D341Med (cell line): ENCODE measurements around the gene PIGR.

Experiments
- DNase-seq: peaks from one replicate; pipeline ENCODE4 v3.0.0; 2012; ENCODE audit warnings: low spot score

The PIGR gene

GRCh38 chr1:206958144-206958543, 11.9 kb upstream of the PIGR start:
- no peak for DNase-seq

- no peak for DNase-seq
These were observed 11.4 kb upstream of the PIGR start for GRCh38 chr1:206957639-206958038.

- no peak for DNase-seq
These were observed 9.5 kb upstream of the PIGR start for GRCh38 chr1:206955476-206956451.

- no peak for DNase-seq
These were observed 8.4 kb upstream of the PIGR start for GRCh38 chr1:206954459-206955342.

- DNase-seq, result no peak
These were observed 7.4 kb upstream of the PIGR start for GRCh38 chr1:206953626-206954025.

GRCh38 chr1:206953126-206953525, 6.9 kb upstream of the PIGR start:
- no peak for DNase-seq

- no peak for DNase-seq
These were observed 5.9 kb upstream of the PIGR start for GRCh38 chr1:206952171-206952570.

GRCh38 chr1:206951318-206952100, 5.2 kb upstream of the PIGR start:
- DNase-seq, result no peak

GRCh38 chr1:206949641-206950040, 3.4 kb upstream of the PIGR start:
- no peak for DNase-seq

GRCh38 chr1:206949208-206949607, 2.9 kb upstream of the PIGR start:
- DNase-seq, result no peak

GRCh38 chr1:206947255-206947654, 989 bp upstream of the PIGR start:
- no peak for DNase-seq

GRCh38 chr1:206945779-206946178, 487 bp downstream of the PIGR start:
- no peak for DNase-seq

GRCh38 chr1:206944703-206945102, 1.6 kb downstream of the PIGR start:
- no peak for DNase-seq

- no peak for DNase-seq
These were observed 4.4 kb downstream of the PIGR start for GRCh38 chr1:206941766-206942418.

GRCh38 chr1:206940588-206940936, 5.7 kb downstream of the PIGR start:
- DNase-seq, result no peak

GRCh38 chr1:206939841-206940587, 6.3 kb downstream of the PIGR start:
- DNase-seq, result no peak

GRCh38 chr1:206939131-206939530, 7.1 kb downstream of the PIGR start:
- DNase-seq, result no peak

- no peak for DNase-seq
These were observed 8.8 kb downstream of the PIGR start for GRCh38 chr1:206937425-206937824.

GRCh38 chr1:206935491-206936067, 10.7 kb downstream of the PIGR start:
- peak; percentile 43 for DNase-seq

- DNase-seq, result no peak
These were observed 12.8 kb downstream of the PIGR start for GRCh38 chr1:206933333-206933945.
